GM13976 (cell line): ENCODE data around the gene HERPUD1.

Source experiments
- DNase-seq: peaks from one replicate; pipeline ENCODE4 v3.0.0; 2012; ENCODE audit warnings: low spot score
- in situ Hi-C: fragments of 300-500 bp; cut with MboI; formaldehyde crosslinking; loops from one replicate; pipeline ENCODE4 v1.12.0; 2022; ENCODE audit warnings: low sequenced_read_pairs, mixed read lengths, inconsistent platforms; ENCODE audit not compliant: unreplicated experiment
- TF ChIP-seq, protein P1 (sequence below): IDR thresholded peaks from 2 replicates; pipeline ENCODE4 v1.5.1; 2012; ENCODE audit warnings: borderline replicate concordance, mild to moderate bottlenecking; ENCODE audit not compliant: insufficient read depth; ENCODE audit errors: extremely low read depth, missing control alignments, control extremely low read depth

The HERPUD1 gene

DNA sequence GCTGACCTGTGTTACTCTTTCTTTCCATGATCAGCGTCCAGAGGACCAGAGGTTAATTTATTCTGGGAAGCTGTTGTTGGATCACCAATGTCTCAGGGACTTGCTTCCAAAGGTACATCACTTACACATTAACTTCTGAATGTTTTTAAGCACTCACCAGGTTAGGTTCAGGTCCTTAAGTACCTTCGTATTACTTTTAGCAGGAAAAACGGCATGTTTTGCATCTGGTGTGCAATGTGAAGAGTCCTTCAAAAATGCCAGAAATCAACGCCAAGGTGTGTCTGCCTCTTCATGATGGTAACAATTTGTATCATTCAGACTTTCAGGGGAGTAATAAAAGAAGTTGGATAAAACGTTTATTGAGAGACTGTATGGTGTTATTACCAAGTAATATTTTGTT lies 3.3 kb downstream of the HERPUD1 start:
- TF ChIP-seq, protein P1, sequence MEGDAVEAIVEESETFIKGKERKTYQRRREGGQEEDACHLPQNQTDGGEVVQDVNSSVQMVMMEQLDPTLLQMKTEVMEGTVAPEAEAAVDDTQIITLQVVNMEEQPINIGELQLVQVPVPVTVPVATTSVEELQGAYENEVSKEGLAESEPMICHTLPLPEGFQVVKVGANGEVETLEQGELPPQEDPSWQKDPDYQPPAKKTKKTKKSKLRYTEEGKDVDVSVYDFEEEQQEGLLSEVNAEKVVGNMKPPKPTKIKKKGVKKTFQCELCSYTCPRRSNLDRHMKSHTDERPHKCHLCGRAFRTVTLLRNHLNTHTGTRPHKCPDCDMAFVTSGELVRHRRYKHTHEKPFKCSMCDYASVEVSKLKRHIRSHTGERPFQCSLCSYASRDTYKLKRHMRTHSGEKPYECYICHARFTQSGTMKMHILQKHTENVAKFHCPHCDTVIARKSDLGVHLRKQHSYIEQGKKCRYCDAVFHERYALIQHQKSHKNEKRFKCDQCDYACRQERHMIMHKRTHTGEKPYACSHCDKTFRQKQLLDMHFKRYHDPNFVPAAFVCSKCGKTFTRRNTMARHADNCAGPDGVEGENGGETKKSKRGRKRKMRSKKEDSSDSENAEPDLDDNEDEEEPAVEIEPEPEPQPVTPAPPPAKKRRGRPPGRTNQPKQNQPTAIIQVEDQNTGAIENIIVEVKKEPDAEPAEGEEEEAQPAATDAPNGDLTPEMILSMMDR: no peak
- in situ Hi-C loops: no loop called here
- no peak for DNase-seq

DNA sequence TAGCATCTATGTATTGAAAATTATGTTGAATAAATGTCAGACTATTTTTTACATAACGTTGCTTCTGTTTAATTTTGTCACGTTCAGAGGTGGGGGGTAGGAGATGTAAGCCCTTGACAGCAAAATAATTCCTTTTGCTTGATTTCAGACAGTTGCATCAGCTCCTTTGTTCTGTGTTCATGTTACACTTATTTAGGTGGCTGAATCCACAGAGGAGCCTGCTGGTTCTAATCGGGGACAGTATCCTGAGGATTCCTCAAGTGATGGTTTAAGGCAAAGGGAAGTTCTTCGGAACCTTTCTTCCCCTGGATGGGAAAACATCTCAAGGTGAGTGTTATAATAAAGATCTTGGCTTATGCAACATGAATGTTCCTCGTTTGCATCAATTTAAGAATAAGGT lies 4.5 kb downstream of the HERPUD1 start:
- in situ Hi-C loops: no loop called here
- no peak for DNase-seq
- TF ChIP-seq, protein P1: no peak

DNA sequence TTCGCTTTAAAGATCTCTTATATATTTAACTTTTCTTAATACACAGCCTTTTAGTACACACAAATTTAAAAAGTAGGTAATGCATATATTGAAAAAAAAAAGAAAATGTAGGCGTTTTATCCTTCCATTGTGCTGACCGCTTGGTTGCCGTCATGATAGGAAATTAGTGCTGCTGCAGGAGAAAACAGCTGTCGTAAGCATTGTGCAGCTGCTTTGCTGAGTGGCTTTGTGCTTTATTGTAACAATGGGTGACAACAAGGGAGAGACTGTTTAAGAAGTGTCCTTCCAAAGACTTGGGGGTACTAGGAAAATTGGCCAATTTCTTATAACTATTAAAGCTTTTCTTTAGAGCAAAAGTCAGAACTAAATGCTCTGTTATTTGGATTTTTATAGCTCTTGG lies 5.0 kb downstream of the HERPUD1 start:
- TF ChIP-seq, protein P1: no peak
- DNase-seq: no peak
- in situ Hi-C loops: no loop called here

DNA sequence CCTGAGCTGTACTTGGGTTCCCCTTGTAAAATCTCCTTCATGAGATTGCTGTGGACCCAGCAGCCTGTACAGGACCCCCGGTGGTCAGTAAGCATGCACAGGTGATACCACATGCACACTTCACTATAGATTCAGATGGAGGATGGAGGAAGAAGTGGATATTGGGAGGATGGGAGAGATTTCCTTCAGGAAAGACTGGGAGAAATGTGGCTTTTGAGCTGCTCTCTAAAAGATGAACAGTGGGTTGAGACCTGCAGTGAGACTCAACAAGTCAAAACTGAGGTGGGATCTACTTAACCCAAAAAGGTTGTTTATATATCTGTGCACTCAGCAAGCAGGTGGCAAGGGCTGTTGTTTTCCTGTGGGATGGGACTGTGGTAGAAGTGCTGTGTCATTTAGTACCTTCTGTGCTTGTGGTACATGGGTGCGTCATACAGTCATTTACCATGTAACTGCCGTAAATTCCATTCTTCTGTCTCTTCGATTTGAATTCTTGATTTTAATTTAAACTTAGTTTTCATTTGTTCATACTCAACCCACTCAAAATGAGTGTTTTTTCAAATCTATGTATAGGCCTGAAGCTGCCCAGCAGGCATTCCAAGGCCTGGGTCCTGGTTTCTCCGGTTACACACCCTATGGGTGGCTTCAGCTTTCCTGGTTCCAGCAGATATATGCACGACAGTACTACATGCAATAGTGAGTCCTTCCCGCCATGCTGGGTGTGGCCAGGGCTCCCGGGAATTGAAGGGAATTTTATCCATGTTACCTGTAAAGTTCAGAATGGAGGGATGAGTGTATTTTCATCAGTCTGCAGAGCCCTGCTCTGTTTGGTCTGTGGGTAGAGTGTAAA lies 6.9 kb downstream of the HERPUD1 start:
- no peak for DNase-seq
- TF ChIP-seq, protein P1: no peak
- in situ Hi-C loops: no loop called here

DNA sequence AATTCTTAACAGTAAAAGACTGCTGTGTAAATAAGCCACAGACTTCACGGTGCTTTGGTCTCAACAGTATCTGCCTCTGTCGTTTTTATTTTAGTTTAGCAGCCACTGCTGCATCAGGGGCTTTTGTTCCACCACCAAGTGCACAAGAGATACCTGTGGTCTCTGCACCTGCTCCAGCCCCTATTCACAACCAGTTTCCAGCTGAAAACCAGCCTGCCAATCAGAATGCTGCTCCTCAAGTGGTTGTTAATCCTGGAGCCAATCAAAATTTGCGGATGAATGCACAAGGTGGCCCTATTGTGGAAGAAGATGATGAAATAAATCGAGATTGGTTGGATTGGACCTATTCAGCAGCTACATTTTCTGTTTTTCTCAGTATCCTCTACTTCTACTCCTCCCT lies 7.9 kb downstream of the HERPUD1 start:
- TF ChIP-seq, protein P1: no peak
- DNase-seq: no peak
- in situ Hi-C loops: no loop called here

DNA sequence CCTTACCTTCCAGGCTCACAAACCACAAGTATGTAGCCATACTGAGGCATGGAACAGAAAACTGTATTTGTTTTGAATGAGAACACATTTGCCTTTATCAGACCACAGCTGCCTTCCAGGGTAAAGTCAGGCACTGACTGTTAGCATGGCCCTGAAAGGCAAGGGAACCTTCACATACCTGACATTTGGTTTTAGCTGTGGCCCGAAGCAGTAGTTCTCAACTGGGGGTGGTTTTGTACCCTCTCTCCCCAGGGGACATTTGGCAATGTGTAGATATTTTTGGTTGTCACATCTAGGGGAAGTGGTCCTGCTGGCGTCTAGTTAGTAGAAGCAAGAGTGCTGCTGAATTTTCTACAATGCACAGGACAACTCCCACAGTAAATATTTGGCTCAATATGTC lies 9.2 kb downstream of the HERPUD1 start:
- in situ Hi-C loops: no loop called here
- no peak for DNase-seq
- TF ChIP-seq, protein P1: no peak
